Esophagus muscularis mucosa (tissue), 3 donors: ENCODE data around the gene FAM135A.

Source experiments
- POLR2A ChIP-seq: fragments of 450-650 bp; IDR thresholded peaks from one replicate; pipeline ENCODE4 v1.6.1; 2017; ENCODE audit warnings: antibody characterized with exemption, moderate library complexity, mild to moderate bottlenecking, low read depth
- TF ChIP-seq, protein P1 (sequence below), 3 experiments: fragments of 200-600 bp in 2 of 3; fragments of 450-650 bp in 1 of 3; sonication (generic) in 2 of 3; IDR thresholded peaks; one replicate each; pipeline ENCODE4 v1.5.1; 2017 to 2019; ENCODE audit warnings: antibody characterized with exemption in 3 of 3, mild to moderate bottlenecking in 2 of 3, moderate library complexity in 1 of 3

DNA sequence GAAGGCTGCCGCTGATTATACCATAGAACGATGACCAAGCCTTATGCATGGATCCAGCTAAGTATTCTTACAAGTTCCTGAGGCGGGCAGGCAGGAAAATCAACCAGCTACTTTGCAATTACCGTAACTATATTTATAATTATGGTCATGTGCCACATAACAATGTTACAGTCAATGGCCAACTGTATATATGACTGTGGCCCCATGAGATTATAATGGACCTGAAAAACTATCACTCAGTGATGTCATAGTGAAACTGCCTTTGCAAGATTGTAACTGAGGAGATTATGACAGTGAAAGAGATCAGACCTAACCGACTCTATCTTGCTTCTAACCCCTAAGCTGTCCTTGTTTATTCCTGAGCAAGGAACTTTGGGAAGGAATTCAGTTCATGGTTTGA is 33.1 kb upstream of the FAM135A start:
- TF ChIP-seq, protein P1, sequence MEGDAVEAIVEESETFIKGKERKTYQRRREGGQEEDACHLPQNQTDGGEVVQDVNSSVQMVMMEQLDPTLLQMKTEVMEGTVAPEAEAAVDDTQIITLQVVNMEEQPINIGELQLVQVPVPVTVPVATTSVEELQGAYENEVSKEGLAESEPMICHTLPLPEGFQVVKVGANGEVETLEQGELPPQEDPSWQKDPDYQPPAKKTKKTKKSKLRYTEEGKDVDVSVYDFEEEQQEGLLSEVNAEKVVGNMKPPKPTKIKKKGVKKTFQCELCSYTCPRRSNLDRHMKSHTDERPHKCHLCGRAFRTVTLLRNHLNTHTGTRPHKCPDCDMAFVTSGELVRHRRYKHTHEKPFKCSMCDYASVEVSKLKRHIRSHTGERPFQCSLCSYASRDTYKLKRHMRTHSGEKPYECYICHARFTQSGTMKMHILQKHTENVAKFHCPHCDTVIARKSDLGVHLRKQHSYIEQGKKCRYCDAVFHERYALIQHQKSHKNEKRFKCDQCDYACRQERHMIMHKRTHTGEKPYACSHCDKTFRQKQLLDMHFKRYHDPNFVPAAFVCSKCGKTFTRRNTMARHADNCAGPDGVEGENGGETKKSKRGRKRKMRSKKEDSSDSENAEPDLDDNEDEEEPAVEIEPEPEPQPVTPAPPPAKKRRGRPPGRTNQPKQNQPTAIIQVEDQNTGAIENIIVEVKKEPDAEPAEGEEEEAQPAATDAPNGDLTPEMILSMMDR (IDR thresholded peaks at IDR 0.05), result no peak
- TF ChIP-seq POLR2A, result no peak
